HepG2 (cell line): Measurements from ENCODE around the gene FGD2. TPM values are rescaled to one million over a fixed set of nuclear protein-coding genes. Genes with fewer than 3 reads are reported as not detected.

ENCODE experiments used
- ATAC-seq: fragments of 200-7000 bp; cut with Tn5 transposase; 3 replicates; pipeline ENCODE4 v1.9.1; 2020; ENCODE audit warnings: mild to moderate bottlenecking, moderate library complexity
- BruUV-seq: library from RNA; stranded (reverse); fragments of 400-500 nt; replicated peaks from 2 replicates; lab custom pipeline; 2021; lab: Mats Ljungman, UMichigan
- CTCF ChIA-PET: fragments of 300-600 bp; formaldehyde crosslinking; extraction: SDS; loops from one replicate; lab custom pipeline; 2021; ENCODE audit warnings: low total read pairs, inconsistent platforms, low intra/inter-chr PET ratio; lab: Yijun Ruan, JAX
- POLR2A ChIA-PET: fragments of 350-600 bp; sonication (Branson Sonifier 250); formaldehyde crosslinking; loops from one replicate; lab custom pipeline; 2020; ENCODE audit warnings: antibody characterized with exemption, inconsistent platforms; lab: Yijun Ruan, JAX
- DNase-seq: peaks from one replicate; pipeline ENCODE4 v3.0.0-alpha.2; 2015; ENCODE audit warnings: low spot score
- FAIRE-seq: peaks from 3 replicates; lab custom pipeline; 2011; peaks lifted over from hg19 to GRCh38; lab: Jason Lieb, UNC
- H2AFZ ChIP-seq: one replicate; pipeline ENCODE4 v1.6.1; 2011; ENCODE audit warnings: low read length, inconsistent platforms
- H3K27ac ChIP-seq: fragments of 300-600 bp; 3 replicates; pipeline ENCODE4 v1.8.0; 2011; ENCODE audit warnings: mixed run types, mild to moderate bottlenecking, mixed read lengths, low read length, inconsistent platforms; ENCODE audit not compliant: insufficient read depth; ENCODE audit errors: extremely low read length
- H3K27me3 ChIP-seq, 2 experiments: fragments of 200-600 bp in 1 of 2; 2 replicates in 1 of 2; 3 replicates in 1 of 2; pipeline versions ENCODE4 v1.6.0 to v1.8.0; 2011; ENCODE audit warnings: low read length in 2 of 2, mild to moderate bottlenecking in 2 of 2, moderate library complexity in 2 of 2, inconsistent platforms in 1 of 2; ENCODE audit not compliant: insufficient read depth in 2 of 2, control insufficient read depth in 1 of 2
- H3K36me3 ChIP-seq, 2 experiments: fragments of 200-600 bp in 1 of 2; replicated peaks in 1 of 2; 2 replicates in 1 of 2; 3 replicates in 1 of 2; pipeline versions ENCODE4 v1.5.1 to v1.8.0; 2011; ENCODE audit warnings: low read length in 2 of 2, inconsistent platforms in 1 of 2; ENCODE audit not compliant: insufficient read depth in 2 of 2, control insufficient read depth in 1 of 2
- H3K4me1 ChIP-seq: 2 replicates; pipeline ENCODE4 v1.5.1; 2012; ENCODE audit warnings: low read length, inconsistent platforms; ENCODE audit not compliant: insufficient read depth
- H3K4me2 ChIP-seq: 2 replicates; pipeline ENCODE4 v1.6.0; 2011; ENCODE audit warnings: low read depth, low read length, inconsistent platforms
- H3K4me3 ChIP-seq, 3 experiments: fragments of 200-600 bp in 1 of 3; sonication (generic), shearing (Covaris generic) in 1 of 3; replicated peaks in 1 of 3; 2 replicates each; pipeline ENCODE4 v1.5.1; 2011 to 2016; ENCODE audit warnings: low read length in 3 of 3, inconsistent platforms in 2 of 3, low read depth in 2 of 3, mild to moderate bottlenecking in 2 of 3, control low read depth in 1 of 3, mixed read lengths in 1 of 3; ENCODE audit not compliant: insufficient read depth in 1 of 3
- H3K79me2 ChIP-seq: one replicate; pipeline ENCODE4 v1.6.1; 2011; ENCODE audit warnings: low read length, inconsistent platforms; ENCODE audit not compliant: insufficient read depth
- H3K9ac ChIP-seq: 2 replicates; pipeline ENCODE4 v1.6.0; 2011; ENCODE audit warnings: mild to moderate bottlenecking, low read depth, low read length, inconsistent platforms; ENCODE audit not compliant: insufficient read depth
- H3K9me3 ChIP-seq: 2 replicates; pipeline ENCODE4 v1.5.1; 2012; ENCODE audit warnings: mild to moderate bottlenecking, low read length
- H4K20me1 ChIP-seq: 2 replicates; pipeline ENCODE4 v1.6.0; 2011; ENCODE audit warnings: inconsistent platforms, mild to moderate bottlenecking, low read length, moderate library complexity; ENCODE audit not compliant: insufficient read depth
- ATAD3A ChIP-seq: sonication (generic); formaldehyde crosslinking; IDR thresholded peaks from 2 replicates; pipeline ENCODE4 v1.4.0; 2020; ENCODE audit warnings: missing genetic modification reagents
- DMAP1 ChIP-seq: IDR thresholded peaks from 2 replicates; pipeline ENCODE4 v1.6.1; 2016
- EP300 ChIP-seq, 3 experiments: sonication (generic) in 1 of 3; formaldehyde crosslinking in 1 of 3; IDR thresholded peaks; 2 replicates each; pipeline versions ENCODE4 v1.5.1 to v1.6.1; 2011 to 2020; ENCODE audit warnings: low read depth in 2 of 3, low read length in 2 of 3, borderline replicate concordance in 1 of 3, improper control_type of control experiment in 1 of 3, mild to moderate bottlenecking in 1 of 3, missing genetic modification reagents in 1 of 3, moderate library complexity in 1 of 3
- KLF15 ChIP-seq: sonication (generic); formaldehyde crosslinking; IDR thresholded peaks from 2 replicates; pipeline ENCODE4 v1.8.1; 2023; ENCODE audit warnings: borderline replicate concordance, mild to moderate bottlenecking, inconsistent platforms, missing genetic modification reagents, mixed read lengths
- NCOA5 ChIP-seq: sonication (generic); formaldehyde crosslinking; IDR thresholded peaks from 2 replicates; pipeline ENCODE4 v1.4.0; 2020; ENCODE audit warnings: missing genetic modification reagents
- NFKBIZ ChIP-seq: IDR thresholded peaks from 2 replicates; pipeline ENCODE4 v1.6.1; 2018; ENCODE audit warnings: missing genetic modification reagents, missing compliant biosample characterization
- POLR2G ChIP-seq: fragments of 200-400 bp; formaldehyde crosslinking; IDR thresholded peaks from 2 replicates; pipeline ENCODE4 v1.6.1; 2018; ENCODE audit warnings: mild to moderate bottlenecking, low read depth, low read length, moderate library complexity
- REXO4 ChIP-seq: sonication (generic); formaldehyde crosslinking; IDR thresholded peaks from 2 replicates; pipeline ENCODE4 v1.8.0; 2022; ENCODE audit warnings: missing genetic modification reagents, mild to moderate bottlenecking, borderline replicate concordance
- SATB2 ChIP-seq: sonication (generic); formaldehyde crosslinking; IDR thresholded peaks from 2 replicates; pipeline ENCODE4 v1.5.0; 2020; ENCODE audit warnings: missing genetic modification reagents
- TBL1XR1 ChIP-seq: fragments of 150-350 bp; IDR thresholded peaks from 2 replicates; pipeline ENCODE4 v1.6.1; 2014; ENCODE audit warnings: borderline replicate concordance, low read length; ENCODE audit not compliant: partially characterized antibody
- TCF7L2 ChIP-seq: IDR thresholded peaks from 2 replicates; pipeline ENCODE4 v1.6.1; 2011; ENCODE audit warnings: mild to moderate bottlenecking, low read depth, low read length, moderate library complexity
- ZNF264 ChIP-seq: sonication (generic); formaldehyde crosslinking; IDR thresholded peaks from 2 replicates; pipeline ENCODE4 v1.4.0; 2020; ENCODE audit warnings: missing genetic modification reagents
- ZNF382 ChIP-seq: sonication (generic); formaldehyde crosslinking; IDR thresholded peaks from 2 replicates; pipeline ENCODE4 v1.5.0; 2020; ENCODE audit warnings: missing genetic modification reagents, mild to moderate bottlenecking, borderline replicate concordance
- ZNF552 ChIP-seq: sonication (generic); formaldehyde crosslinking; IDR thresholded peaks from 2 replicates; pipeline ENCODE4 v1.9.0; 2022; ENCODE audit warnings: missing genetic modification reagents, mild to moderate bottlenecking, borderline replicate concordance
- WGBS: methylation state at CpG from one replicate; pipeline ENCODE4 v1.1.6; 2017; ENCODE audit warnings: low lambda C conversion rate; 5-methylcytosine and 5-hydroxymethylcytosine counted together
- in situ Hi-C: cut with HindIII; loops from 2 replicates; pipeline ENCODE4 v1.10.0; 2017; ENCODE audit warnings: low pct_unique_long_range_greater_than_20kb; ENCODE audit not compliant: extremely low pct_ligation_motif_present
- intact Hi-C: fragments of 100-400 bp; cut with micrococcal nuclease; formaldehyde crosslinking; loops from one replicate; pipeline ENCODE4 v1.10.0; 2022; ENCODE audit not compliant: unreplicated experiment
- polyA plus RNA-seq, 8 experiments: library from polyadenylated mRNA; depleted of rRNA in 3 of 8; stranded (reverse) in 7 of 8; unstranded in 1 of 8; fragments of >200 nt; fragmentation: Illumina TruSeq in 4 of 8; extraction: Trizol in 4 of 8; gene quantifications; 2 replicates each; pipeline versions ENCODE4 v1.2.1 to v1.2.3, GENCODE V29; 2011 to 2016; ENCODE audit warnings: low read depth in 4 of 8, missing spikeins in 1 of 8, mixed read lengths in 1 of 8; ENCODE audit not compliant: insufficient read depth in 1 of 8
- total RNA-seq, 5 experiments: library from RNA; depleted of rRNA; stranded (reverse); fragments of >200 nt; fragmentation: Illumina TruSeq; extraction: Trizol; gene quantifications; 2 replicates each; pipeline ENCODE4 v1.2.3, GENCODE V29; 2016; ENCODE audit warnings: low read depth in 1 of 5
- TF ChIP-seq, protein P1 (sequence below): IDR thresholded peaks from 2 replicates; pipeline ENCODE4 v1.6.1; 2012; ENCODE audit warnings: inconsistent platforms
- TF ChIP-seq, protein P2 (sequence below): sonication (generic); formaldehyde crosslinking; IDR thresholded peaks from 2 replicates; pipeline ENCODE4 v1.9.0; 2021; ENCODE audit warnings: missing genetic modification reagents, borderline replicate concordance

The FGD2 gene
- total and polyA plus RNA-seq, 2 of the 13 experiments (the other 11 are each of a cell fraction or from before 2014, with no cell fraction given): not detected

- BruUV-seq: no TSS peak
- no peaks in the 10 kb centered on the region for H3K79me2 ChIP-seq
- in situ Hi-C loops (no loop called here), intact Hi-C loops (no loop called here)
- no peak for DNase-seq
- H3K4me2 ChIP-seq: no peak overlapping the region
- H4K20me1 ChIP-seq: no peaks in the 10 kb centered on the region
- no peaks in the 10 kb centered on the region for H3K9me3 ChIP-seq
- POLR2A ChIA-PET: no interaction called here
- no peak overlapping the region for H3K4me3 ChIP-seq
- ATAC-seq: no peak
- H3K9ac ChIP-seq: no peak overlapping the region
- H3K27ac ChIP-seq: no peak overlapping the region
- peaks cover 4 to 37% of the 10 kb centered on the region in 2 experiments for H3K27me3 ChIP-seq
- TF ChIP-seq NCOA5 (CRISPR knock-in tag) (no peak), ATAD3A (no peak), KLF15 (no peak), TBL1XR1 (no peak), SATB2 (CRISPR knock-in tag) (no peak), POLR2G (no peak), NFKBIZ (CRISPR knock-in tag) (no peak), ZNF264 (CRISPR knock-in tag) (no peak), ZNF552 (CRISPR knock-in tag) (no peak), ZNF382 (CRISPR knock-in tag) (no peak), REXO4 (CRISPR knock-in tag) (no peak), EP300 (IDR thresholded peaks at IDR 0.05; ENCODE audit: low read depth in 2 of 2, low read length in 2 of 2) (no peak), EP300 (CRISPR knock-in tag; IDR thresholded peaks at IDR 0.05; ENCODE audit: borderline replicate concordance) (no peak), DMAP1 (CRISPR knock-in tag) (no peak), TCF7L2 (no peak)
- TF ChIP-seq, protein P1, sequence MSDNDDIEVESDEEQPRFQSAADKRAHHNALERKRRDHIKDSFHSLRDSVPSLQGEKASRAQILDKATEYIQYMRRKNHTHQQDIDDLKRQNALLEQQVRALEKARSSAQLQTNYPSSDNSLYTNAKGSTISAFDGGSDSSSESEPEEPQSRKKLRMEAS: no peak
- TF ChIP-seq, protein P2, sequence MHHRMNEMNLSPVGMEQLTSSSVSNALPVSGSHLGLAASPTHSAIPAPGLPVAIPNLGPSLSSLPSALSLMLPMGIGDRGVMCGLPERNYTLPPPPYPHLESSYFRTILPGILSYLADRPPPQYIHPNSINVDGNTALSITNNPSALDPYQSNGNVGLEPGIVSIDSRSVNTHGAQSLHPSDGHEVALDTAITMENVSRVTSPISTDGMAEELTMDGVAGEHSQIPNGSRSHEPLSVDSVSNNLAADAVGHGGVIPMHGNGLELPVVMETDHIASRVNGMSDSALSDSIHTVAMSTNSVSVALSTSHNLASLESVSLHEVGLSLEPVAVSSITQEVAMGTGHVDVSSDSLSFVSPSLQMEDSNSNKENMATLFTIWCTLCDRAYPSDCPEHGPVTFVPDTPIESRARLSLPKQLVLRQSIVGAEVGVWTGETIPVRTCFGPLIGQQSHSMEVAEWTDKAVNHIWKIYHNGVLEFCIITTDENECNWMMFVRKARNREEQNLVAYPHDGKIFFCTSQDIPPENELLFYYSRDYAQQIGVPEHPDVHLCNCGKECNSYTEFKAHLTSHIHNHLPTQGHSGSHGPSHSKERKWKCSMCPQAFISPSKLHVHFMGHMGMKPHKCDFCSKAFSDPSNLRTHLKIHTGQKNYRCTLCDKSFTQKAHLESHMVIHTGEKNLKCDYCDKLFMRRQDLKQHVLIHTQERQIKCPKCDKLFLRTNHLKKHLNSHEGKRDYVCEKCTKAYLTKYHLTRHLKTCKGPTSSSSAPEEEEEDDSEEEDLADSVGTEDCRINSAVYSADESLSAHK (CRISPR knock-in tag): no peak
- FAIRE-seq: no peak
- H2AFZ ChIP-seq: no peak overlapping the region
- WGBS: 3% methylated on average over 2 of the region's 2 CpGs
- H3K36me3 ChIP-seq: no peaks in the 10 kb centered on the region
- H3K4me1 ChIP-seq: peaks cover 32% of the 10 kb centered on the region
- CTCF ChIA-PET: interaction anchor here (0.7 to 3.9 kb wide), 3 partner anchors 141 to 341 kb away, joined by 3 to 68 read pairs (median 30); no protein-coding TSS in a partner anchor
Measured at GRCh38 chr6:37030599-37030998, 25.1 kb downstream of the FGD2 start.
